NT2/D1 (cell line): ENCODE results near the gene TTLL12.

Experiments used
- SUZ12 ChIP-seq: IDR thresholded peaks from 2 replicates; pipeline ENCODE4 v1.6.1; 2011; ENCODE audit not compliant: insufficient read length, insufficient read depth; ENCODE audit errors: extremely low read depth
- ZNF274 ChIP-seq: IDR thresholded peaks from 2 replicates; pipeline ENCODE4 v1.6.1; 2011; ENCODE audit warnings: mild to moderate bottlenecking, low read depth, low read length

DNA sequence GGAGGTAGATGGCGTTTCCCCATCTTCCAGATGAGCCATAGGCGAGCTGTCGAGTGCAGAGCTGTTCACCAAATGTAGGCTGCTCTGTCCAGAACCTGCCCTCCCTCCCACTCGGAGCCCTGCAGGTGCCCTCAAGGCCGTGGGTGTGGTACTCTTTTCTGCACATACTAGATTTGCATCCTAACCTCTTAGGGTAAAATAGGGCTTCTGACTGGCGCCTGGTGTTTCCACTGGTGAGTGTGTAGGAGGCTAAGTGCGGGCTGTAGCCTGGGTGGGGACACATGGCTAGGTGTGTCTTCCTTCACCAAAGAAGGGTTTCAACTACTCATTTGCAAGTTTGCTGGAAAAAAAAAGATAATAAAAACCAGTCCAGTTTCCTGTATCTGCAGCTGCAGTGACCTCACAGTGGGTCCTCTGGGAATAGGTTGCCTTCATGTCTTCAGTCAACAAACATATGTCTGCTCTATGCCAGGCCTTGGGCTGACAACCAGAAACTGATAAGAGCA is 67.9 kb downstream of the TTLL12 start:
- TF ChIP-seq ZNF274, result no peak
- no peak for TF ChIP-seq SUZ12
